Urothelium cell line (cell line): ENCODE results near the gene KCNIP1.

Experiments
- DNase-seq: peaks from one replicate; pipeline ENCODE4 v3.0.0; 2011; ENCODE audit warnings: low spot score, mixed read lengths
- FAIRE-seq: peaks from 2 replicates; lab custom pipeline; 2011; peaks lifted over from hg19 to GRCh38; lab: Jason Lieb, UNC

KCNIP1 gene

DNA sequence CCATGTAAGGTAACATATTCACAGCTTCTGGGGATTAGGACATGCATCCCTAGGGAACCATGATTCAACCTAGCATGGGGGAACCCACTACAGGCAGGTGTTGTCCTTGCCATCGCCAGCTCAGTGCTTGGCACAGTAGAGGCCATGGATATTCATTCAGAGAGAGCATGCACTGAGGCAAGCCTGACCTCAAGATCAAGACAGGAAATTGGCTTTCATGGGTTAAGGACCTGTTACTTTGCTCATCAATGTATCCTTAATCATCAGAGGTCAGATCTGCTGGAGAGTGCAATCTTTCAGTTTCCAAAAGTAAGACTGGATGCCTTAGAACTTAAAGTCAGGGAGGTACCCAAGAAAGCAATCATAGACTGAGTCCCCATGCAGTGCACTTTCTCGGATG, 84.0 kb downstream of the KCNIP1 start:
- FAIRE-seq (no peak), DNase-seq (no peak)

DNA sequence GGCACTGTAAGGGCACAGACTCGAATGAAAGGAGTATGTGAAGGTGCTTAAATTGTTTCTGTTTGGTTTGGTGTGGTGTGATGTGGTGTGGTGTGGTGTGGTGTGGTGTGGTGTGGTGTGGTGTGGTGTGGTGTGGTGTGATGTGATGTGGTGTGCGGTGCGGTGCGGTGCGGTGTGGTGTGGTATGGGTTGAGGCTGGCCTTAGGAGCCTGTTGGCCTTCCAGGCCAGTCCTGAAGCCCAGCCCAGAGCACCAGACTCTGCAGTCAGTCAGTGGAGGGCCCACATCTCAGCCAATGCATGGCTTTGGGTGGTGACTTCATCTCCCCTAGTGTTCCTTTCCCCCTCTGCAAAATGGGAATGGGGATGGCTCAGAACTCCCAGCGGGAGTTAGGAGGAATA, 85.8 kb downstream of the KCNIP1 start:
- FAIRE-seq: no peak

DNA sequence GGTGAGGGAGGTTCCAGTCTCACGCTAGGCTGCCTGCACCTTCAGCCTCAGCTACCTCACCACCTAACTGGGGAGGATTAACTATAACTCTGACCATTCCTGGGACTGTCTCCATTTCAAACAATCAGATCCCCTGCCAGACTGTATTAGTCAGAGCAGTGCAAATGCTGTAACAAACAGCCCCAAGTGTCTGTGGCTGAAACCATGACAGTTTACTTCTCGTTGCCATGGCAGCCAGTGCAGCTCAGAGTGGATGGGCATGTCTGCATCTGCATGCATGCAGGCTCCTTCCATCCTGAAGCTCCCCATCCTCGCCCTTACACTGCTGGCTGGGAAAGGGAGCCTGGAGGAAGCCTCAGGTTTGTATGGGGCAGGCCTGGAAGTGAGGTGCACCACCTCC, 86.7 kb downstream of the KCNIP1 start:
- no peak for FAIRE-seq
- DNase-seq: no peak

More for the DNA sequence above, 85.8 kb downstream of the KCNIP1 start:
- DNase-seq: no peak

DNA sequence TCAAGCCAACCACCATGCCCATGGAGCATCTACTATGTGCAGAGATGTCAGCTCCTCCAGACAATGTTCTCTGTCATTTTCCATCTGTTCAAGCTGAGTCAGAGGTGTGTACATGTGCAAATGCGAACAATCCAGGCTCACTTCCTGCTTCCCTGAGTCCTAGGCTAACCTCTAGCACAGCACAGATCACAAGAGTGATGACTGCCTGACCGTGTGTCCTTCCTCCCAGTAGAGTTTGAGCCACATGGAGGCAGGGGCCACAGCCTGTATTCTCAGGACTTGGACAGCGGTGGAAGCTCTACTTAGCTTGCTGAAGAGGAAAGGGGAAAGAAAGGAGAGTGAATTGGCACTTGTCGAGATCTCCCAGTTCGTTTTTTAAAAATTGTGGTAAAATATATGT, 87.2 kb downstream of the KCNIP1 start:
- DNase-seq: no peak

DNA sequence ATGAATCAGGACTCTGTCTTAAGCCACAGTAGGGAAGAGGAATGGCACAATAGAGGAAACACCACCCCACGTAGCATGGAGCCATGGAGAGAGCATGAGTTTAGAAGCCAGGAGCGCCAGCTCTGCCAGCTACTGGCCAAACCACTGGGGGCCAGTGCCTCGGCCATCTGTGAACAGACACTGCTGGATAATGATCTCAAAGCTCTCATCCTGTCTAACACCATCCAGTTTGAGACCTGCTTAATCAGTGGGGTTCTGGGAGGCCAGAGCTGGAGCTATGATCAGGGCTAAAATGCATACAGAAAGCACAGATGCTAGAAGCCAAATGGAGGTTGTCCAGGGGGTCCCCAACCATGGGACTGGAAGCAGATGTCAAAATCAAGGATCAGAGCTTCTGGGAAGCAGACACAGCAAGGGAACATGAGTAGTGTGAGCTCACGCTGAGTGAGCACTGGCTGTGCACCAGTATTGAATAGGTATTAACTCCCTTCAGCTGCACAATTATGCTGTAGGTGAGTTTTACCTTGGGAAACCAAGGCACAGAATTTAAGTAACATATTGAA, 92.7 kb downstream of the KCNIP1 start:
- FAIRE-seq (no peak), DNase-seq (no peak)

More for the DNA sequence above, 87.2 kb downstream of the KCNIP1 start:
- FAIRE-seq: peak; percentile 35

DNA sequence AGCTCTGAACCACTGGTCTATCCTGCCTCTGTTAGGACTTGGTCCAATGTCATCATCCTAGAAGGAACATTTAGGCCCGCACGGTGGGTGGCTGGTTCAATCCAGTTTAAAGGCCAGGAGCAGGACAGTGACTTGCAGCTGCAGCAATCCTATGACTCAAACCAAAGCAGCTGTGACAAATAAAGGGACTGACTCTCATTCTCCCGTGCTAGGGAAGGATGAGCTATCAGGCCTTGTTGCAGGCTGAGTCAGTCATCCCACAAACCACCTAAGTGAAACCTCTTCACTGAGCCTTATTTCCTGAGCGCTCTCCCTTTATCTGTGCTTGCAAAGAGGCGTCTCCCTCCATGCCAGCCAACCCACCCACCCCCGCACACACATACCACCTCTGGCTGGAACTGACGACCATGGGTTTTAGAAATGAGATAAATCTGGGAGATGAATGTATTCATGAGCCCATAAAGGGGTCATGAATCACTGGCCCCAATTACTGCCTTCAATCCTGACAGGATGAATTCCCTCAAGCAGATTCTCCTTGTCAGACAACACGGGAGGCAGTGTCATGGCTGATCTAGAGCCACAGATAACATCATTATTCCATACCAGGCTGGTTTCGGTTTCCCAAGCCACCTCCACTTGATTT, 93.4 kb downstream of the KCNIP1 start:
- peak; percentile 83 for DNase-seq
- FAIRE-seq: peak; percentile 48

DNA sequence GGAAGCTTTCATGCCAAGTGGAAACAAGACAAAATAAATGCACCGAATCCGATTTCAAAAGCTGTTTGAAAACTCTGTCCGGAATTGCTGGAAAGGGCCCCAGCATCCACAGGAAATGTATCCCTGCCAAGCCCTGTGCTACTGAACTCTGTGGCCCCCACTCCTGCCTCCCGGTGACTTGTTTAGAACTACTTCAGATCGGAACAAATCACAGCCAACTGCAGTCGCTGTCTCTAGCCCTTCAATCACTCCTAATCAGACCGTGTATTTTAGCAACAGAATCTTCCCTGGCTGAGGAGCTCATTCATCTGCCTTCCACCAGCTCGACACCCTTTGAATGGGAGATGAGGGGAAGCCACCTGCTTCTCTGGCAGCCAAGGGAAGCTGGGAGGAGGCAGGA, 94.1 kb downstream of the KCNIP1 start:
- no peak for FAIRE-seq

DNA sequence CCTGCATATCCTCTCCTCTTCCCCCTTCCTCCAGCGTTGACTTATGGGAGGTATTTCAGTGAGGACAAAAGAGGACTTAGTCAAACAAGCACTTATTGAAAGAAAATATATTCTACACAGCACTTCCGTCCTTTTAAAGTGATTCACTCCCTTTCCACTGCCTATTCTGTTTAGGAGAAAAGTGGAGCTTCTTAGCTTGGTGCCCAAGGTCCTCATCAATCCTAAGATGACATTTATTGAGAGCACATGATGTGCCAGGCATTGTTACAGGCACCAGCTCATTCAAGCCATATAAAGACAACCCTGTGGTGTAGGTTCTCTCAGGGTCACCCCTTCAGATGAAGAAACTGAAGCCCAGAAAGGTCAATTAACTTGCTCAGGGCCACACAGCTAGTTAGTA, 95.9 kb downstream of the KCNIP1 start:
- FAIRE-seq (no peak), DNase-seq (no peak)

More for the DNA sequence above, 94.1 kb downstream of the KCNIP1 start:
- peak; percentile 16 for DNase-seq

DNA sequence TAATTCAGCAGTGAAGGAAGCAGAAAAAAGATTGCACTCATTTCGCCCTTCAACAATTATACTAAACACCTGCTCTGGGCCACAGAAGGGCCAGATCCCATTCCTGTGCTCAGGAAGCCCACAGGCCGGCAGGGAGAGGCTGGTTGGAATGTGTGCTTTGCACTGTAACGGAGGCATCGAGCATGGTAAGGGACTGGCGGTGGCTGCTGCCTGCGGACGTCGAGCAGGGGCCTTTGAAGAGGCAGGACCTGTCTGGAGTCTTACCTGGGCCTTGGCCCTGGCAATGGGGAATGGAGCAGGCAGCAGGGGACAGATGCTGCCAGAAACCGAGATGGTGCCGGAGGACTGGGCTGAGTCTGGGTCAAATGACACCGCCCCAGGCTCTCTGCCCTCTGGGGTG, 97.8 kb downstream of the KCNIP1 start:
- no peak for DNase-seq
- no peak for FAIRE-seq

DNA sequence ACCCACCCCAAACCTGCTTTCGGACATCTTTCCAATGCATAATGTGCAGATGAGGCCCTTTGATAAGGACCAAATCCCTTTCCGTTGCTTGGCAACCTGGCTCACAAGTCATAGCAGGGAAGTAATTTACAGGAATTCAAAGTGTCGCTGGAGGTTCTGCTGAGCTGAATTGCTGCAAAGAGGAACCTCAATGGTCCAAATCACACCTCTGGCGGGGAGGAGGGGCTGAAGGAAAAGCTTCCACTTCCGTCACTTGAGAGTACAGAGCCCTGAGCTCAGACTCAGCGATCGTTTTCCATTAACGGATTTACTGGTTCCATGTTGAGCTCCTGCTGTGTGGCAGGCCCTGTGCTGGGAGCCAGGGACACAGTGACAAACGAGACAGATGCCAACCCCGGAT, 99.3 kb downstream of the KCNIP1 start:
- DNase-seq (no peak), FAIRE-seq (no peak)

DNA sequence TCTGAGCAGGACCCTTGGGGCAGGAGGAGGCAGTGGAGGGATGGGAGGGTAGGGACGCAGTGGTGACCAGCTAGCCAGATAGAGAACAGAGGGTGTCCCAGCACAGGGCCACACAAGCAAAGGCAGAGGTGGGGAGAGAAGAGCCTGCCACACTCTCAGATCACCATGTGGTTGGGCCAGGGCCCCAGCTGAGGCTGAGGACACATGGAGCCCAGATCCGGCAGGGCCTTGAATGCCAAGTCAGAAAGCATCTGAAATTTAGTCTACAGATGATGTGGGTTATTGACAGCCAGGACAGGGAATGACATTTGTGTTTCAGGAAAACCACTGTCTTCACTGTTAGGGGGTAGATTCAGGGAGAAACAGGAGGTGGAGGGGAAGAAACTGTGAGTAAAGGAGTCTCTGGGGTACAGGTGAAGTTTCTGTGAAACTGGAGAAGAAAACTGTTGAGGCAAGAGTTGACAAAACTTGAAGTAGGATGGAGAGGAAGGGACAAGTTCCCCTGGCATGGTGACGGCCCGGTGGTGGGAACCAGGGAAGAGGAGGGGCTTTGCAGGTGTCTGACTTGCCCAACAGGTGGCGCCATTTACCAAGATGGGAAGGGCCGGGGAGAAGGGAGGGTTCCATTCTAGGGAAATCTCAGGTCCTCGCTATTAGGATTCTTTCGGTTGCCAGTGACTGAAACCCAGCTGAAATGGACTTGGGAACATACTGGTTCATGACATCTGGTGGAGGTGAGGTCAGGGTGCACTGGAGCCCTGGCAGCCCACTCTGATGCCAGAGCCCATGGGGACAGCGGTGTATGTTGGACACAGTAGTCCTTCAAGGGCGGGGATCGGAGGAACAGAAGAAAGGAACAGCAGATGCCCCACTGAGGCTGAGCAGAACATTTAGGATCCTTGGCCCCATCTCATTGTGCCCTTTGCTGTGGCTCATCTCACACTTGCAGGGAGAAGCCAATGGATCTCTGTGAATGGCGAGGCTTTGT, 100.1 kb downstream of the KCNIP1 start:
- DNase-seq (peak; percentile 80), FAIRE-seq (no peak)

DNA sequence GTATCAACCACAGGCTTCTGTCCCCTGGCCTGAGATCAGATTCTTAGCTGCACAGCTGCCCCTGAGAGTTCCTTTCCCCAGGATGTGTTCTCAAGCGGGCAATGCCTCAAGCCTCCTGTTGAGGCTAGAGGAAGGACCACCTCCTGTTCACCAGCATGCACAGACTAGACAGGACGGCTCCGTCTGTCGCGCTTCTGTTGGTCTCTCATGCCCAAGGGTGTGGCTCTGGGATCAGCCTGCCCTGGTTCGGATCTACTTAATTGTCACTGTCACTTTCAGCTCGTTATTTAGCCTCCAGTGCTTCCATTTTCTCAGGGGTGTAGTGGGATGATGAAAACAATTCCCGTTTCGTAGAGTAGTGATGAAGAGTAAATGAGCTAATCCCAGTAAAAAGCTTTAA, 103.1 kb downstream of the KCNIP1 start:
- DNase-seq (no peak), FAIRE-seq (peak; percentile 67)

DNA sequence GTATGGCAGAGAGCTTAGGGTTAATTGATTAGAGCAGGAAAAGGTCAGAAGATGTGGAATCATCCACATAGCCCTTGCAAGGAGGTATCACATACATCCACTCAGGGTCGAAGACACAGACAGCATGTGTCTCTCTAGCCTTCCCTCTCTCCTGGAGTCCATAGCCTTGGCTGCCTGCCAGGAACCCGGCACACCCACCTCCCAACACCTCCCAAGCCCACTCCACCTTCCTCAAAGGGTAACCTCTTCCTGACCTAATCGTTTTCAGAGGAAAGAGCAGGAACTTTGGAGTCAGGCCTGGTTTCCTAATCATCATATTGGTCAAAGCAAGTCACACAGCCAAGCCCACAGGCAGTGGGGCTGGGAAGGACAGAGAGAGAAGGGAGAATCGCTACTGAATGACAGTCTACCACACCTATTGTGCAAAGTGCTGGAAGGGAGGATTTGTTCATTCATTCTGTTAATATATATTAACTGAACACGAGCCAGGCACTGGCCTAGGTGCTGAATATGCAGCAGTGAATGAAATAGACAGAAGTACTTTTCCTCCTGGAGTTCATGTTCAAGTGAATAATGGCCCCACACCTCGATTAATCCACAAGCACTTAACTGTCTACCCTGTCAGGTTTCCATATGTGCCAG, 107.8 kb downstream of the KCNIP1 start:
- no peak for DNase-seq
- no peak for FAIRE-seq

DNA sequence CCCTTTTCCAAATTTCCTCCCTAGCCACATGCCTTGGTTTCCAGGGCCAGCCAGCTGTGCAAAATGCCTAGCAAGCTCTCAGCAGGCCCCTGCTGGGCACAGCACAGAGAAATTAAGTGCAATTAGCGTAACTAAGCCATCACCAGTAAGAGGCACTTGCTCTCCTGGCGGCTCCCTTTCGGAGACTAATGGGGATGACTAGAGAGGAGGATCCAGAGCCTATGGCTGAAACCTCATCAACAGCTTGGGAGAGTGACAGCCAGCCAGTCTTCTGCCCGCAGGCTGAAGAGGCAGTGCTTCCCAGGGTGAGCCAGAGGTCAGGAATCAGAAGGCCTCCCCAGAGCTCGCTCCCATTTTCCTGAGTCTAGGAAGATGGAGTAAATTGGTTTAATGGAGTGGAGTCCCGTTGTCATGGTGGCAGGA, 108.4 kb downstream of the KCNIP1 start:
- FAIRE-seq (no peak), DNase-seq (no peak)

DNA sequence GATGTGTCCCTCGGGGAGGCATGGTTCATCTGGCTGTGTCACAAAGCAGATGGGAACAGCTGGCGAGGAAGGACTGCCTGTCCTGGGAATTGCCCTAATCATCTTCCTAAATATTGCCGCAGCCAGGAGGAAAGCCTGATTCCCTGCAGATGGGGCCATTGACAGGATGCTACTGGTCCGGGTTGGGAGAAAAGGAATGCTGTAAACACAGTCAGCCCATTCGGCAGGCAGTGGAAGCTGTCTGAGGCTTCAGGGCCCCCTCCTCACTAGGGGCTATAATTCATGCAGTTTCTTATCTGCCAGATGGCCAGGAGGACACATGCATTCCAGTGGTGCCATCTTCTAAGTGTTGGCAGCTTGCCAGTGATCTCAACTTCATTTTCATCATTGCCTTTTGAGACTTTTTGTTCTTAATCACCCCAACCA, 110.3 kb downstream of the KCNIP1 start:
- no peak for FAIRE-seq
- no peak for DNase-seq

DNA sequence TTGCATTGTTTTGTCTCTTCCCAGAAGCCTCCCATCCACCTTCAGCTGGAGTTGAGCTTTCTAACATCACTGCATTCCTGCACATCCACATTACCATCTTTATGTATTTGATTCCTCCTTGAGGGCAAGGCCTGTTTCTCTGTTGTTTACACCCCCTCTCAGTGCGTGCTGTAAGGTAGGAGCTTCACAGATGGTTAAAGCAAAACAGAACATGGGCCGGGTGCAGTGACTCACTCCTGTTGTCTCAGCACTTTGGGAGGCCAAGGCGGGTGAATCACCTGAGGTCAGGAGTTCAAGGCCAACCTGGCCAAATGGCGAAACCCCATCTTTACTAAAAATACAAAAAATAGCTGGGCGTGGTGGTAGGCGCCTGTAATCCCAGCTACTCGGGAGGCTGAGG, 110.9 kb downstream of the KCNIP1 start:
- peak; percentile 46 for FAIRE-seq

DNA sequence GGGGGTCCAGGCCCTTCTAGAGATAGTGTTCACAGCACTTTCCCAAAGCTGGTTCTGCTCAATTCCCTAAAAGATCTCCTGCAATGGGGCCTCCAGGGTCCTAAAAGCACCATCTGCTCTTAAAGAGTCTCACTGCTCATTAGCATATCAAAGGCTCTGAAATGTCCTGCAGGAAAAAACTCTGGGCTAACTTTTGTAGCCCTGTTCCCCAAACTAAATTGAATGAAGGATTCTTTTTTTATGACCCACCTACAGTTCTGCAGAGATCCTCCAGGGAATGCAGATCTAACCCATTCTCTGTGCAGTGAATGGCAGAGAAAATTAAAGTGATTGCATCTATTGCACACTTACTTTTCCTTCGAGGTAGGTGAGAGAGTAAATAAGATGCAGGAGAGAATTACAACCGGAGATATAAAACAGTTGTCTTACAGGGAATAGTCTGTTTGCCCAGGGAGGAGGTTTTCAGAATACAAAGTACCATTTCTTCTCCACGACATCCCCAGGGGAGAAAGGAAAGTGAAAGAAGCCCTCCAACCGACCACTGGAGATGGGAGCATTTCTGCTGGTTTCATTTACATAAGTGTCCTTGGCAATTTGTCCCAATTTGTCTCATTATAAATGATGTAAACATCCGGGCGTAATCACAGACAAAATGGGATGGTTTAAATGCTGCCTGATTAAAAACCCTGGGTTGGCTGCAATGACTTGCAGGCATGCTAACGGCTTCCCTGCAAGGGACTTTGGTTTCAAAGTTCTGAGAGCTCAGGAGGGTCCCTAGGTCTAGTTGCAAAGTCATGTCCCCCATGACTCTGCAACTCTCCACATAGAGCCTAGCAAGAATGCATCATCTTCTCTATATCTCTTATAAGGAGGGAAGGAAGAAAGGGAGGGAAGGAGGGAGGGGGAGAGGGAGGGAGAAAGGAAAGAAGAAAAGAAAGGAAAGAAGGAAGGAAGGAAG, 114.0 kb downstream of the KCNIP1 start:
- DNase-seq (no peak), FAIRE-seq (no peak)

More for the DNA sequence above, 110.9 kb downstream of the KCNIP1 start:
- DNase-seq: peak; percentile 65

DNA sequence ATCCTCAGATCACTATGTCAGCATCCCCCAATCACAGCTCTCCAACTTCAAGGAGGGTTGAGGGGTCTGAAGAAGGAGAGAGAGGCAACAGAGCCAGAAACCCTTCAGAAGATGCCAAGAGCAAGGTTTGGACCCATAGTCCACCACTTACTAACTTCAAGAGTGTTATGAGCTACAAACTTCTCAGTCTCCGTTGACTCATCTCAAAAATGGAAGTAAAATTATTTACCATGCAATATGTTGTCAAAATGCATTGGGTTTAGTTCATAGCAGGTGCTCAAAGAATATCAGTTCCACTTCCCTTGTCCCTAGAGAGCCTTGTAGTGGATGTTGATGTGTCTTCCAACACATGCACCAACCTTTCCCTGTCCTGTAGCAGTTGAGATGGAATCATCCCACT, 116.0 kb downstream of the KCNIP1 start:
- FAIRE-seq: no peak
- no peak for DNase-seq

DNA sequence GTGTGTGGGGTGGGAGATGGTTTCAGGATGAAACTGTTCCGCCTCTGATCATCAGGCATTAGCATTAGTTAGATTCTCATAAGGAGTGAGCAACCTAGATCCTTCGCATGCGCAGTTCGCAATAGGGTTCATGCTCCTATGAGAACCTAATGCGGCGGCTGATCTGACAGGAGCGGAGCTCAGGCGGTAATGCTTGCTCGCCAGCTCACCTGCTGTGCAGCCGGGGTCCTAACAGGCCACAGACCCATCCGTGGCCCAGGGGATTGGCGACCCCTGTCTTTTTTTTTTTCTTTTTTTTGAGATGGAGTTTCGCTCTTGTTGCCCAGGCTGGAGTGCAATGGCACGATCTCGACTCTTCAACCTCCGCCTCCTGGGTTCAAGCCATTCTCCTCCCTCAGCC, 119.1 kb downstream of the KCNIP1 start:
- no peak for FAIRE-seq

DNA sequence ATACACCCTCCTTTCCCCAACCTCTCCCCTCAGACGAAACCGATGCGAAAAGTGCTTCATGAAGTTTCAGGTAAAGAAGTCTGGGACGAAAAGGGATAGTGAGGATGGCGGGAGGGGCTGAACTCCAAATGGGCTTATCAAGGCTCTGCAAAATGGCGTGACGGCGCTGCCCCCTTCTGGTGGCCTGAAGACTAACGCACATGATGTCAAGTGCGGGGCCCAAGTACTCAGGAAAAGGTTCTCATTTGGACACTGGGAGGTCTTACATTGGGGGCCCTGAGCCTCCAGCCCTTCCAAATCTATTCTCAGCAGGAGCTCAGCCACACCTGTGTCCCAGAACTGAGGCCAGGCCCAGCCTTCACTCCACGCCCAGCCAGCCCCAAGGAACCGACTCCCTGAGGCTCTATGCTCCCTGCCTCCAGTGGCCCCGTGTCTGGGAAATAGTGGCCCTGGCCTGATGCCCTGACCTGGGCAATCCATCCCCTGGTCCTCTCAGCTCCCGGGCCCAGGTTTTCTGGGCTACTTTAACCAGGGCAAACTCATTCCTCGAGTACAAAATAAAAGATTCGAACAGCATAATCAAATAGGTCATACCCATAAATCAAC, 119.9 kb downstream of the KCNIP1 start:
- DNase-seq (peak; percentile 42), FAIRE-seq (no peak)

More for the DNA sequence above, 119.1 kb downstream of the KCNIP1 start:
- no peak for DNase-seq
